ENCODE measurements around the gene TCEAL3. TPM values are rescaled to one million over a fixed set of nuclear protein-coding genes. Genes with fewer than 3 reads are reported as not detected.
"Not testable (repeated sequence)": the region's sequence is repeated elsewhere in the genome, so short reads cannot be mapped to it uniquely, and the experiment has no call there.

The TCEAL3 gene
- total RNA-seq, 1 donor from 2014 or later = 38.4 TPM

- peaks cover 3% of the 10 kb centered on the region for H3K36me3 Mint-ChIP-seq (ENCODE audit: unreplicated experiment)
- peak overlapping the region; percentile 92 for H3K27ac Mint-ChIP-seq (ENCODE audit: unreplicated experiment)
- H3K4me1 Mint-ChIP-seq (ENCODE audit: unreplicated experiment) = peaks cover 8% of the 10 kb centered on the region
- H3K9me3 Mint-ChIP-seq (ENCODE audit: unreplicated experiment) = peaks cover 11% of the 10 kb centered on the region
- no peaks in the 10 kb centered on the region for H3K27me3 Mint-ChIP-seq (ENCODE audit: unreplicated experiment)
- DNase-seq (ENCODE audit: extremely low spot score, unreplicated experiment) = no peak
- TF ChIP-seq CTCF (IDR thresholded peaks at IDR 0.05) = no peak
- peak overlapping the region; percentile 88 for H3K4me3 Mint-ChIP-seq (ENCODE audit: unreplicated experiment)
Measured at GRCh38 chrX:103586314-103586646, 21.5 kb upstream of the TCEAL3 start.

- TF ChIP-seq CTCF (IDR thresholded peaks at IDR 0.05) = no peak
- Mint-ChIP-seq H3K27ac (ENCODE audit: unreplicated experiment) (peak overlapping the region; percentile 92), H3K9me3 (ENCODE audit: unreplicated experiment) (peaks cover 11% of the 10 kb centered on the region), H3K36me3 (ENCODE audit: unreplicated experiment) (peaks cover 3% of the 10 kb centered on the region), H3K4me1 (ENCODE audit: unreplicated experiment) (peaks cover 8% of the 10 kb centered on the region), H3K27me3 (ENCODE audit: unreplicated experiment) (no peaks in the 10 kb centered on the region), H3K4me3 (ENCODE audit: unreplicated experiment) (peak overlapping the region; percentile 88)
- no peak for DNase-seq (ENCODE audit: extremely low spot score, unreplicated experiment)
Measured at GRCh38 chrX:103586659-103587058, 21.1 kb upstream of the TCEAL3 start.

- not testable (repeated sequence) for H3K36me3 Mint-ChIP-seq (ENCODE audit: unreplicated experiment); H3K4me1 Mint-ChIP-seq (ENCODE audit: unreplicated experiment); DNase-seq (ENCODE audit: extremely low spot score, unreplicated experiment); H3K27ac Mint-ChIP-seq (ENCODE audit: unreplicated experiment); H3K4me3 Mint-ChIP-seq (ENCODE audit: unreplicated experiment); H3K27me3 Mint-ChIP-seq (ENCODE audit: unreplicated experiment)
- peaks cover 22% of the 10 kb centered on the region for H3K9me3 Mint-ChIP-seq (ENCODE audit: unreplicated experiment)
Measured at GRCh38 chrX:103592295-103592694, 15.5 kb upstream of the TCEAL3 start.

- H3K27ac Mint-ChIP-seq (ENCODE audit: unreplicated experiment); DNase-seq (ENCODE audit: extremely low spot score, unreplicated experiment); H3K36me3 Mint-ChIP-seq (ENCODE audit: unreplicated experiment); H3K4me1 Mint-ChIP-seq (ENCODE audit: unreplicated experiment); H3K27me3 Mint-ChIP-seq (ENCODE audit: unreplicated experiment); H3K4me3 Mint-ChIP-seq (ENCODE audit: unreplicated experiment): not testable (repeated sequence)
- peaks cover 22% of the 10 kb centered on the region for H3K9me3 Mint-ChIP-seq (ENCODE audit: unreplicated experiment)
Measured at GRCh38 chrX:103595202-103595601, 12.6 kb upstream of the TCEAL3 start.

GRCh38 chrX:103608306-103608963 lies 672 bp downstream of the TCEAL3 start:
- H3K4me3 Mint-ChIP-seq (ENCODE audit: unreplicated experiment) = peak overlapping the region; percentile 81
- H3K27me3 Mint-ChIP-seq (ENCODE audit: unreplicated experiment) = no peaks in the 10 kb centered on the region
- no peak for DNase-seq (ENCODE audit: extremely low spot score, unreplicated experiment)
- H3K4me1 Mint-ChIP-seq (ENCODE audit: unreplicated experiment) = peaks cover 24% of the 10 kb centered on the region
- TF ChIP-seq CTCF (IDR thresholded peaks at IDR 0.05) = no peak
- peaks cover 16% of the 10 kb centered on the region for H3K9me3 Mint-ChIP-seq (ENCODE audit: unreplicated experiment)
- H3K36me3 Mint-ChIP-seq (ENCODE audit: unreplicated experiment) = peaks cover 2% of the 10 kb centered on the region
- H3K27ac Mint-ChIP-seq (ENCODE audit: unreplicated experiment) = peak overlapping the region; percentile 90

GRCh38 chrX:103610282-103610681 lies 2.5 kb downstream of the TCEAL3 start:
- peaks cover 38% of the 10 kb centered on the region for H3K4me1 Mint-ChIP-seq (ENCODE audit: unreplicated experiment)
- H3K4me3 Mint-ChIP-seq (ENCODE audit: unreplicated experiment) = no peak overlapping the region
- no peak for TF ChIP-seq CTCF (IDR thresholded peaks at IDR 0.05)
- no peak overlapping the region for H3K27ac Mint-ChIP-seq (ENCODE audit: unreplicated experiment)
- no peaks in the 10 kb centered on the region for H3K27me3 Mint-ChIP-seq (ENCODE audit: unreplicated experiment)
- H3K36me3 Mint-ChIP-seq (ENCODE audit: unreplicated experiment) = peaks cover 2% of the 10 kb centered on the region
- H3K9me3 Mint-ChIP-seq (ENCODE audit: unreplicated experiment) = peaks cover 26% of the 10 kb centered on the region
- no peak for DNase-seq (ENCODE audit: extremely low spot score, unreplicated experiment)
